Nephron (organoid): ENCODE measurements around the gene LDAH.

ENCODE experiments used
- H3K27ac Mint-ChIP-seq, 3 experiments: 2 replicates each; pipeline ENCODE4 v1.8.0; 2020; ENCODE audit warnings: mixed read lengths in 3 of 3, mild to moderate bottlenecking in 2 of 3, moderate library complexity in 1 of 3
- H3K27me3 Mint-ChIP-seq: 2 replicates; pipeline ENCODE4 v1.8.0; 2021; ENCODE audit warnings: low read depth, mild to moderate bottlenecking, moderate library complexity, mixed read lengths
- H3K36me3 Mint-ChIP-seq: 2 replicates; pipeline ENCODE4 v1.8.0; 2020; ENCODE audit warnings: low read depth, mixed read lengths
- H3K4me1 Mint-ChIP-seq: 2 replicates; pipeline ENCODE4 v1.8.0; 2020; ENCODE audit warnings: mixed read lengths
- H3K4me3 Mint-ChIP-seq, 3 experiments: 2 replicates each; pipeline ENCODE4 v1.8.0; 2020; ENCODE audit warnings: mild to moderate bottlenecking in 3 of 3, mixed read lengths in 3 of 3, moderate library complexity in 2 of 3
- H3K9me3 Mint-ChIP-seq: 2 replicates; pipeline ENCODE4 v1.8.0; 2020; ENCODE audit warnings: mixed read lengths
- CTCF ChIP-seq, 3 experiments: fragments of 200-600 bp; sonication (generic); IDR thresholded peaks; one replicate each; pipeline ENCODE4 v1.5.0; 2021; ENCODE audit warnings: antibody characterized with exemption in 3 of 3; ENCODE audit not compliant: unreplicated experiment in 3 of 3

The LDAH gene

GRCh38 chr2:20832606-20833005 lies 9.7 kb upstream of the LDAH start:
- no peaks in the 10 kb centered on the region for H3K4me1 Mint-ChIP-seq
- H3K4me3 Mint-ChIP-seq: no peak overlapping the region
- H3K27me3 Mint-ChIP-seq: peaks cover 49% of the 10 kb centered on the region
- H3K36me3 Mint-ChIP-seq: no peaks in the 10 kb centered on the region
- no peak overlapping the region for H3K27ac Mint-ChIP-seq
- no peak for TF ChIP-seq CTCF (IDR thresholded peaks at IDR 0.05; ENCODE audit: unreplicated experiment in 3 of 3)
- H3K9me3 Mint-ChIP-seq: peaks cover 3% of the 10 kb centered on the region

GRCh38 chr2:20829861-20830260 lies 7.0 kb upstream of the LDAH start:
- H3K4me1 Mint-ChIP-seq: no peaks in the 10 kb centered on the region
- no peaks in the 10 kb centered on the region for H3K36me3 Mint-ChIP-seq
- H3K4me3 Mint-ChIP-seq: no peak overlapping the region
- no peak overlapping the region for H3K27ac Mint-ChIP-seq
- no peak for TF ChIP-seq CTCF (IDR thresholded peaks at IDR 0.05; ENCODE audit: unreplicated experiment in 3 of 3)
- H3K27me3 Mint-ChIP-seq: peaks cover 32% of the 10 kb centered on the region
- H3K9me3 Mint-ChIP-seq: peaks cover 3% of the 10 kb centered on the region

- peaks cover 4% of the 10 kb centered on the region for H3K36me3 Mint-ChIP-seq
- H3K27me3 Mint-ChIP-seq: peaks cover 3% of the 10 kb centered on the region
- peaks cover 6% of the 10 kb centered on the region for H3K9me3 Mint-ChIP-seq
- H3K4me3 Mint-ChIP-seq: peak overlapping the region; percentile 53 to 62 (median 54)
- no peak overlapping the region for H3K27ac Mint-ChIP-seq
- TF ChIP-seq CTCF (IDR thresholded peaks at IDR 0.05; ENCODE audit: unreplicated experiment in 3 of 3): no peak
- peaks cover 10% of the 10 kb centered on the region for H3K4me1 Mint-ChIP-seq
These were observed 1.0 kb upstream of the LDAH start for GRCh38 chr2:20823917-20824316.

GRCh38 chr2:20818820-20819219 lies 4.1 kb downstream of the LDAH start:
- Mint-ChIP-seq H3K4me3 (peak overlapping the region in 1 of 3 experiments; percentile 37), H3K4me1 (peaks cover 10% of the 10 kb centered on the region), H3K27me3 (no peaks in the 10 kb centered on the region), H3K36me3 (peaks cover 23% of the 10 kb centered on the region), H3K27ac (no peak overlapping the region), H3K9me3 (peaks cover 12% of the 10 kb centered on the region)
- no peak for TF ChIP-seq CTCF (IDR thresholded peaks at IDR 0.05; ENCODE audit: unreplicated experiment in 3 of 3)

GRCh38 chr2:20815216-20815615 lies 7.7 kb downstream of the LDAH start:
- peaks cover 19% of the 10 kb centered on the region for H3K36me3 Mint-ChIP-seq
- H3K4me3 Mint-ChIP-seq: no peak overlapping the region
- H3K27ac Mint-ChIP-seq: no peak overlapping the region
- TF ChIP-seq CTCF (IDR thresholded peaks at IDR 0.05; ENCODE audit: unreplicated experiment in 3 of 3): no peak
- peaks cover 6% of the 10 kb centered on the region for H3K9me3 Mint-ChIP-seq
- H3K4me1 Mint-ChIP-seq: no peaks in the 10 kb centered on the region
- no peaks in the 10 kb centered on the region for H3K27me3 Mint-ChIP-seq

- Mint-ChIP-seq H3K27me3 (no peaks in the 10 kb centered on the region), H3K4me3 (no peak overlapping the region), H3K27ac (no peak overlapping the region)
These were observed 10.1 kb downstream of the LDAH start for GRCh38 chr2:20812779-20813178.

More at GRCh38 chr2:20812779-20813178, 10.1 kb downstream of the LDAH start:
- Mint-ChIP-seq H3K9me3 (peaks cover 6% of the 10 kb centered on the region), H3K4me1 (no peaks in the 10 kb centered on the region), H3K36me3 (peaks cover 15% of the 10 kb centered on the region)
- no peak for TF ChIP-seq CTCF (IDR thresholded peaks at IDR 0.05; ENCODE audit: unreplicated experiment in 3 of 3)
